Kasumi-1 (cell line): Measurements from ENCODE around the gene ALPI.
"Not testable (repeated sequence)": the region's sequence is repeated elsewhere in the genome, so short reads cannot be mapped to it uniquely, and the experiment has no call there.

ENCODE experiments used
- DNase-seq, 2 experiments: peaks; one replicate each; lab custom pipeline; 2025; lab: John Stamatoyannopoulos, UW

The ALPI gene

DNA sequence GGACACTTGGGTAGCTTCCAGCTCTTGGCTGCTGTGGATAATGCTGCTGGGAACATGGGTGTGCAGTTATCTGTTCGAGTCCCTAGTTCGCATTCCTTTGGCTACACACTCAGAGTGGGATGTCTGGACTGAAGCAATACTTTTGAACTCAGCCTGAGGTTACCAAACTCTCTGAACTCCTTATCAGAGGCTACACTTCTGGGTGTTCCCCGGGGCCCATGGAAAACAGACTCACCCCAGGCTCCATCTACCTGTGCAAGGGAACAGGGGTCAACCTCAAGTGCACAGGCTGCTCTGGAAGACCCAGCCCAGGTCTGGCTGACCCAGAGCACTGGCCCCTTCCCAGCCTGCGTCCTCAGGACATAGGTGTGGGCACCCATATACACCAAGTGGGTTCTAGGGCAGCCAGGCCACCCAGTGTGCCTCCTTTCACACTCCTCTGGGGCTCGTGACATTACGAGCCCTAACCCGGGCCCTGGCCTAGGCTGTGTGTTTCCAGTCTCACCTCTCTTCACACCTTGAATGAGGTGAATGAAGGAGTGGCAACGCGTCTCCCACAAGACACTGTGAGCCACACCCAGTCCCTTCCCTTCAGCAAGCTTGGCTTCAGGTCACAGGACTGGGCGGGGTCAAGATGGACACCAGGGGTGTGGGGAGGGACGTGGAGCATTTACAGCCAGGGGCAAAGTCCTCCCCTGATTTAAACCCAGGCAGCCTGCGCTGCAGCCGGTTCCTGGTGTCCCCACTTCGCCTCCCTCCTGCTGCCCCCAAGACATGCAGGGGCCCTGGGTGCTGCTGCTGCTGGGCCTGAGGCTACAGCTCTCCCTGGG is at the start of gene ALPI:
Gene ALPI, plus strand, starts transcription at position 728 of the 830 bp plus-strand sequence. Its CDS starts 47 bp downstream, at position 775.
- no peak for DNase-seq

DNA sequence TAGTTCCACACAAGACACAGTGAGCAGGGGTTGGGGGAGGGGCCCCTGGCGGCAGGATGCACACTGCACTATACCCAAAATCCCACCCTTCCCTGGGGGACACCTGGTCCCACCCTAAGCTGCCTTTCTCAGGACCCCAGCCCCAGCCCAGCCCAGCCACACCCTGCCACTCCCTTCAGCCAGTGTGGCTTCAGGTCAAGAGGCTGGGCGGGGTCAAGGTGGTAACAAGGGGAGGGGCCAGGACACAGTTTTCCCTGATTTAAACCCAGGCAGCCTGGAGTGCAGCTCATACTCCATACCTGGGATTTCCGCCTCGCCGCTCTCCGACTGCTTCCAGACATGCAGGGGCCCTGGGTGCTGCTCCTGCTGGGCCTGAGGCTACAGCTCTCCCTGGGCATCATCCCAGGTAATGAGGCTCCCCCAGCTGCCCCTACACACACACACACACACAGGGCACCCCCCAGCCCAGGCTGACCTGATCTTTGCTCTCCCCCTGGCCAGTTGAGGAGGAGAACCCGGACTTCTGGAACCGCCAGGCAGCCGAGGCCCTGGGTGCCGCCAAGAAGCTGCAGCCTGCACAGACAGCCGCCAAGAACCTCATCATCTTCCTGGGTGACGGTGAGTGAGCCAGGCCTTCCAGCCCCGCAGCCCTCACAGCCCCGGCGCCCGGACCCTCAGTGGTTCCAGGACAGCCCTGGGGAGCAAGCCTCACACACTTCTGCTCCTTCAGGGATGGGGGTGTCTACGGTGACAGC is 49.2 kb upstream of the ALPI start, which contains the start of gene ALPG:
Gene ALPG, plus strand, starts transcription at position 289 of the 755 bp plus-strand sequence. Its CDS starts 51 bp downstream, at position 340.
- DNase-seq, result no peak

DNA sequence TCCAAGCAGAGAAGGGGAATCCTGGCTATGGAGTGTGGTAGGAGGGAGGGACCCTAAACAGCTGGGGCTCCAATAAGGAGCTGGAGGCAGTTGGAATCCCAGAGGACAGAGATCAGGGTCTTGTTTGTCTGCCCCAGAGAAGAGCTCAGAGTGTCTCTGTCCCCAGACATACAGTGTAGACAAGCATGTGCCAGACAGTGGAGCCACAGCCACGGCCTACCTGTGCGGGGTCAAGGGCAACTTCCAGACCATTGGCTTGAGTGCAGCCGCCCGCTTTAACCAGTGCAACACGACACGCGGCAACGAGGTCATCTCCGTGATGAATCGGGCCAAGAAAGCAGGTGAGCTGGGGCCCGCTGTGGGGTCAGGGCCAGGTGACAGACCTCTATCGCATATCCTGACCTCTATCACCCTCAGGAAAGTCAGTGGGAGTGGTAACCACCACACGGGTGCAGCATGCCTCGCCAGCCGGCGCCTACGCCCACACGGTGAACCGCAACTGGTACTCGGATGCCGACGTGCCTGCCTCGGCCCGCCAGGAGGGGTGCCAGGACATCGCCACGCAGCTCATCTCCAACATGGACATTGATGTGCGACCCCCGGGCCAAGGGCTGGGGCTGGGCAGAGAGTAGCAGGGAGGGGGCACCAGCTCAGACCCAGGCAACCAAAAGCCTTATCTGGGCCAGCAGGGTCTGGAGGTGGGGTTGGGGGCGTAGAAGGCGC is 48.4 kb upstream of the ALPI start:
- not testable (repeated sequence) for DNase-seq

DNA sequence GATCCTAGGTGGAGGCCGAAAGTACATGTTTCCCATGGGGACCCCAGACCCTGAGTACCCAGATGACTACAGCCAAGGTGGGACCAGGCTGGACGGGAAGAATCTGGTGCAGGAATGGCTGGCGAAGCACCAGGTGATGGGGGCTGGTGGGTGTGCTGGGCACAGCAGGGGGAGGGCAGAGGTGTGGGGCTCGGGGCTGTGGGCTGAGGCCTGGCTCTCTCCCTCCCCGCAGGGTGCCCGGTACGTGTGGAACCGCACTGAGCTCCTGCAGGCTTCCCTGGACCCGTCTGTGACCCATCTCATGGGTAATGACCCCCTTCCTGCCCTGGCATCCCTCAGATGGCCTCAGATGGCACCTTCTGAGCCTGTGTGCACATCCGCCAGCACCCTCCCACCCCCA is 47.7 kb upstream of the ALPI start:
- DNase-seq, result not testable (repeated sequence)

DNA sequence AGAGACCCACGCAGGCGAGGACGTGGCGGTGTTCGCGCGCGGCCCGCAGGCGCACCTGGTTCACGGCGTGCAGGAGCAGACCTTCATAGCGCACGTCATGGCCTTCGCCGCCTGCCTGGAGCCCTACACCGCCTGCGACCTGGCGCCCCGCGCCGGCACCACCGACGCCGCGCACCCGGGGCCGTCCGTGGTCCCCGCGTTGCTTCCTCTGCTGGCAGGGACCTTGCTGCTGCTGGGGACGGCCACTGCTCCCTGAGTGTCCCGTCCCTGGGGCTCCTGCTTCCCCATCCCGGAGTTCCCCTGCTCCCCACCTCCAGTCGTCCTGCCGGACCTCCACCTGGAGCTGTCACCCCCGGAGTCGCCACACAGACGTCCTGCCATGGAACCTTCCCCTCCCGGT is 46.3 kb upstream of the ALPI start:
- DNase-seq, result not testable (repeated sequence)

DNA sequence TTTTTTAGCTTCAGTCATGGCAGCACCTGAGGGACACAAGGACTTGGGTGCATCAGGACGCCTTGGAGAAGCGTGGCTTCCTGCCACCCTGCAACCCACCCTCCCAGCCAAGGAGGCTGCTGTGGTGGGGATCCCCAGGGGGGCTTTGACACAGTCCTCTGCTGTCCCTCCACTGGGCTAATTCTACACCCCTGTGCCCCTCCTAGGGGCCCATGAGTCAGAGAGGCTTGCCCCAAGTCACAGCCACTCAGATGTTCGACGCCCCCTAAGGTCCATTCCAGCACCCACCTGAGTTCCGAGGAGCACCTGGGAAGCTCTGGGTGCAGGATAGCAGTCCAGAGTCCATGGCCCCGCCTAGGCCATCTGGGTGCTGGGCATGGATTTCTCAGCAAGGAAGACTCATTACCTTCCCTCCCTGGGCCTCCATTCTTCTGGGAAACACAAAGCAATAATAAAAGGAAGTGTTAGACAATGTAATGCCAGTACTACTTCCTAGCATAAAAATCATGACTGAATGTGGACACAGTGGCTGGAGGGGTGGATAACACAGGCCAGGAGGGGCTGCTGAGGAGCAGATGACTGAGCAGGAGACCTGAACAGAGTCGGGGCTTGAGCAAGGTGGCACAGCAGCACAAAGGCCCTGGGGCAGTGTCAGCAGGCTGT is 45.6 kb upstream of the ALPI start:
- no peak for DNase-seq

DNA sequence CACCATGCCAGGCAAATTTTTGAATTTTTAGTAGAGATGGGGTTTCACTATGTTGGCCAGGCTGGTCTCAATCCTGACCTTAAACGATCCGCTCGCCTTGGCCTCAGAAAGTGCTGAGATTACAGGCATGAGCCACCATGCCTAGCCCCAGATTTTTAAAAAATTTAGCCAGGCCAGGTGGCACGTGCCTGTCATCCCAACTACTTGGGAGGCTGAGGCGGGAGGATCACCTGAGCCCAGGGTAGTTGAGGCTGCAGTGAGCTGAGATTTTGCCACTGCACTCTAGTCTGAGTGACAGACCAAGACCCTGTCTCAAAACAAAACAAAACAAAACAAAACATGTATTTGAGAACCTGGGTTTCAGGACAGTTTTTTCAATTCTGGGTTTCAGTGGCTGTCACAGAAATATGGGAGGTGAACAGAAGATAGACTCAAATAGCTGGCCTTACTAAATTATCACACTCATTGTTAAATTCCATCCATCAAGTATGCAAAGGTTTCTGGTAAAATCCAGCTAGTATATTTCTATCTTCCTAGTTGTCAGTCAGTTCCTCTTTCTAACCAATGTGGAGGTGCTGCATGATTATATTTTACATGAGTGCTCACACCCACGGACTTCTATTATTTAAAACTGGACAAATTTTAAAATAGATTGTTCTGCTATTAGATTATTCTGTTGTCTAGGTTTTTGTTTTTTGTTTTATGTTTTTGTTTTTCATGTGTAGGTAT is 43.9 kb upstream of the ALPI start:
- DNase-seq, result no peak

DNA sequence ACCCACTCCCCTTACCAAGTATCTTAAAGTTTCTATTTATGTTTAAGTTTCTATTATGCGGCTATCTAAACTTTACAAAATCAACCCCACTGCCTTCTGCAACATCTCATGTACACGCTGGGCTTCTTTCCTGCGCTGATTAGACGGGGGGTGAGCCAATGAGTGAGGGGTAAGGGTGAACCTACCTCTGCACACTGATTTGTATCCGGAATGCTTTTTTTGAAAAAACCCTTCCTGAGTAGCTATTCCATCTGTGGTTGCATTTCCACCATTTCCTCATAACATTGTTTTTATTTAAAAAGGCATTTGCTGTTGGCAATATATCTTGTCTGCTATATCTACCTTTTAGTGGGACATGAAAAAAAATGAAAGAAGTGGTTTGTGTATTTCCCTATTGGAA is 43.0 kb upstream of the ALPI start:
- DNase-seq, result no peak

DNA sequence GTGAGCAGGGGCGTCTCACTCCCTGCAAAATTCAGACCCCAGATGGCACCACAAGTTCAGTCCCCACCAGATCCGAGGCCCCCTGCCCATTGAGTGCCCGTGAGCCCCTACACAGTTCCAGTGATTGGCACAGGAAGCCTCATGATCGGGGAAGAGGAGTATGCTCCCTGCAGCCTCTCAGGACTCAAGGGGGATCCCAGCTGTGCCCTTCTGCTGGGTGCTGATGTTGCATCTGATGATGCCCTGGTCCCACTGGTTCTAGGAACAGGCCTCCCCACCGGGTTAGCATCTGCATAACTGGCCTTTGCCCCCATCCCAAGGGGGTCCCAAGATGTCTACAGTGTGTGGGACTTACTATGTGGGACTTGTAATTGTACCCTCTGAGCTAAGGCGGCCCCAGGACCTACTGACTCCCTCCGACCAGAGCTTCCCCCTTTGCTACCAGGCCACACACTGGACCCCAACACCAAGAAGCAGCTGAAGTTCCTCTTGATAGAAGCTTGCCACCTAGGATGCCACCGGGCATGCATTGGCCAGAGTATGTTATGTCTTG is 40.7 kb upstream of the ALPI start:
- DNase-seq, result no peak

DNA sequence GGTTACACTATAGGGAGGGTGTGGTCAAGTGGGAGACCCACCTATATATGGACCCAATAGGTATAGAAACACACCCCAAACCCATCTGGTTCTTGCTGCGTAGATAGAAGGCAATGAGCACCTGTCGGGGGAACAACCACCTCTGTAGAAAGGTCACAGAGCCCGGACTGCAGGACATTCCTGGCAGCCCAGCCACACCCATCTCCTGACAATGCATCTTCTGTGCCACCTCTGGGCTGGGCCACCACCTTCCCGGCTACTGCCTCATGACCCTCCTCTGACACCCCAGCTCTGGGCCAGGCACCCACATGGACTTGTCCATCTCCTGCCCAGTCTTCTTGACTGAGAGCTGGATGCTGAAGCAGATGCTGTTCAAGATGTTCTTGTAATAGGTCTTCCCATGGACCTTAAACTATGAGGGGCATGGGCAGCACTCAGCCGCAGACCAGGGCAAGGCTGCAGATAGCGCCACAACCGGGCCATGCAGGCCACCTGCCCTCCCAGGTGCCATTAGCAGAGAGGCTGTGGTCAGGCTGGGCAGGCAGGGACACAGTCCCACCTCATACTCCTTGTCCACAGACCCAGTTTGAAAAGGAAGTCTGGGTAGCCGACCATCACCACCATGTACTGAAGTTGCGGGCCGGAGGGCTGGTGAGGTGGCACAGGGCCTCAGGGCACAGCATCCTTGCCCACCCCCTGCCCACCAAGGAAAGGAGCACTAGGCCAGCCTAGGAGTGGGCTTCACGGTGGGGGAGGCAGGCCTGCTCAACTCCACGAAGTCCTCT is 40.0 kb upstream of the ALPI start:
- DNase-seq, result no peak

DNA sequence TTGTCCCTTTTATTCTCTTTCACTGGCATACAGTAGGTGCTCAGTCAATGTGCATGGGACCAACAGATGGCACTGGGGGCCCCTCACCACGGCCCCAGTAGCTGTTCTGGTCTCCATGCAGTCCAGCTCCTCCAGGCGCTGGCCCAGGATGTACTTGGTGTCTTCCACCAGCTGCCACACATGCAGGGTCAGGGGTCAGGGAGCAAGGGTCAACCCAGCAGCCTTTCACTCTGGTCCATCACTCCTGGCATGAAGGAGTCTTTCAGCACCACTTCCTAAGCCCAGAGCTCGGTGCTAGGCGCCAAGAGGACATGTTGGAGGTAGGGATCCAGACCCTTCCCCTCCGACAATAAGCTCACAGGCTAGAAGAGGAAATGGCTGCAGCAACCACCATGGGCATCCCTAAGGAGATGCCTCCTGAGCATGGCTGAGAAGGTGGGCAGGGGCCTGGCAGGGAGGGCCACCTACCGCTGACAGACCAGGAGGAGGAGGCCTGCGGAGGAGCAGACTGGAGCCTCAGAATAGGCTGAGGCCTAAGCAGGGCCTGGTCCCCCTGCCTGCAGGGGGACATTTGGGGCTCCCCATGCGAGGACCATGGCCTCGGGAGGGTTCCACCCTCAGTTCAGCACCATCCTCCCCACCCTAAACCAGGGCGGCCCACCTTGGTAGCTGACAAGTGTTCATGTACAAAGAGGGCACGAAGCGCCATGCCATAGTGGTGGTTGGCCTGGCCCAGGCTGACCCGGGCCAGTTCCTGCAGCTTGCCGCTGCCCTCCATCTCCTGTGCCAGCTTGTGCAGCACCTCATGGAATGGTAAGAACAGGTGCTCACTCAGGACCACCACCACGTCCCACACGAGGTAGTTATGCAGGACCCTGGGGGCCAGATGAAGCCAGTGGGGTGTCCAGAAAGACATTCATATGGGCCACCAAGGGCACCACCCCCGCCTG is 39.2 kb upstream of the ALPI start:
- no peak for DNase-seq

DNA sequence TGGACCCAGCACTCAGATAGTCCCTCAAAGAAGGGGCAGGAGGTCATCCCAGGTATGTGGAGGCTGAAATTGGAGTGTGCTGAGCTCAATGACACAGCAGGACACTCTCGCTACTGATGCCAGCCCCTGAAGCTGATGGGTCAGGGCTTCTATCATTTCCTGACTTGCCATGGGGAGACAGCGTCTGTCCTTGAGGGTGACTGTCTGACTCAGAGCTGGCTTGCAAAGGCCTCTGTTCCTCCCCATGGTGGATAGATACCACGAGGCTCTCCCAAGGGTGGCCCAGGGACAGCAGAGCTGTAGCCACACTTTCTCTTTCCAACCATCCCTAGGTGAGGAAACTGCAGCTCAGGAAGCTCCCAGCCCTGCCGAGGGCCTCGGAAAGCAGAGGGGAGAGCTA is 38.5 kb upstream of the ALPI start:
- DNase-seq, result no peak

DNA sequence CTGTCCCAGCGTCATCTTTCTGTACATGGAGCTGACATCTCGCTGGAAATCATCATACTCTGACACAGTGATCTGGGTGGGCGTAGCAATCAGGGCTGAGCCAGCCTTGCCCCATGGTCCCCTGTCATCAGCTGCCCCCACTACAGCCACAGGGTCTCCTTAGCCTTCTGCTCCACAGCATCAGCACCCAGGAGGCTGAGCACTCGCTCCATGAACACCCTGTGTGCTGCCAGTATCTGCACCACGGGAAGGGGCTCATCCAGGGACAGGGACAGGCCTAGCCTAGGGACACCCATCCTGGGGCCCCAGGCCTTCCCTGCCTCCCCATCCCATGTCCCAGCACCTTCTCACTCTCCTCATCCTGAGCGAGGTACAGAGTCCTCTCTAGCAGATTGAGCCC is 37.9 kb upstream of the ALPI start:
- DNase-seq, result no peak

DNA sequence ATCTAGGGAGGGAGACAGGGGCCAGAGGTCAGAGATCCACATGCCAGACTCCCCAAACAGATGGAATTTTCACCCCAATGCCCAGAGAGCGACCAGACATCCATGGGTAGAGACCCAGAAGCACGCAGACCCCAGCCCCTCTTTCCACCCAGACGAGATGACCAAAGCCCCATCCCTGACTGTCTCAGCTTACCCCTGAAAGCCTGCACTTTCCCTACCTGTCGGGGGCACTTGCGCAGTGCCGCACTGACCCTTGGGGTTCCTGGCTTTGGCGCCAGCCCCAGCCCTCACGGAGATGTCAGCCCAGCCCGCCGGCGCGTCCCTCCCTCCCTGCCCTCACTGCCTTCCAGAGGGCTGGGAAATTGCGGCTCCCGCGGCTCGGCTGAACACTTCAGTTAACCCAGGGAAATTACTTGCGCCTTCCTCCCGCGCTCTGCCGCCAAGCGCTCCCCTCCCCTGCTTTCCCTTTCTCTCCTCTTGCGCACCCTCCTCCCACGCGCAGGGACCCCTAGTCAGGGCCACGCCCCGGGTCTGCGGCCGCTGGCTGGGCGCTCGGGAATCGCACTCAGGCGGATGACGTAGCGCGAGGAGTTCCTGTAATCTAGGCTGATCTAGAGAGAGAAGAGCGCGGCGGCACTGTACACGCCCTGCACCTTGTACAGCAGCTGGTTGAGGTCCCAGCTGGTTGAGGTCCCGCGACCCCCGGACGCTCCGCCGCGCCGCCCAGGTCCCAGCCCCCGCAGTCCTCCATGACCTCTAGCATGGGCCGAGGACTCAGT is 37.3 kb upstream of the ALPI start:
- peak; percentile 0 to 2 for DNase-seq

DNA sequence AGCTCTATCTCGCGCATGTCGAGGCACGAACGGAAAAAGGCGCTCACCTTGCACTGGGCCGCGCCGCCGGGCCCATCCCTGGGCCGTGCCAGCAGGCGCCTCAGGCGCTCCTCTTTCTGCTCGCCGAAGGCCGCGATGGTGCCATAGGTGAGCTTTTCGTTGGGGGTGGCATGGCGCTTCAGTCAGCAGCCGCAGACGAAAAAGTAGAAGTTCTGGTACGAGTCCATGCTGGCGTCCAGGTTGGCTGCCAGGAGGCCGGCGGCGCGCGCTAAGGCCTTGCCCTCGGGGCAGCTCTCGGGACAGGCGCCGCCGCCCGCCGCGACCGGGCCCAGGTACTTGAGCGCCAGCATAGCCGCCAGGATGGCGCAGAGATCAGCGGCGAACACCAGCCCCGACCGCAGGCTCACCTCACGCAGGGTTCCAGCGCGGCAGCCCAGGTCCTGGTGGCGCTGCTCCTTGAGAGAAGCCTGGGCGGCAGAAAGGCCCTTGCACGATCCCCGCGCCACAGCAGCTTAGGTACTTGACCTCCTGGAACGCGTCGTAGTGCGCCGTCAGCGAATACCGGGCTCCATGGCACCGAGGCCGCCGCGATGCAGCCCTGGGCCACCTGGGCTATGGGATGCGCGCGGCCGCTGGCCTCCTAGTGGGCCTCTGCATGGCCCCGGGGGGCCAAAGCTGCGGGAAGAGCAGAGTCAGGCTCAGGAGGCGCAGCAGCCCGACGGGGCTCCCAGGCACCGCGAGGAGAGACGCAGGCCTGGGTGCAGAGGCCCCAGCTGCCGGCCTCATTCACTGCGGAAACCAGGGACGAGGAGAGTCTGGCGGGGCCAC is 36.5 kb upstream of the ALPI start:
- no peak for DNase-seq

DNA sequence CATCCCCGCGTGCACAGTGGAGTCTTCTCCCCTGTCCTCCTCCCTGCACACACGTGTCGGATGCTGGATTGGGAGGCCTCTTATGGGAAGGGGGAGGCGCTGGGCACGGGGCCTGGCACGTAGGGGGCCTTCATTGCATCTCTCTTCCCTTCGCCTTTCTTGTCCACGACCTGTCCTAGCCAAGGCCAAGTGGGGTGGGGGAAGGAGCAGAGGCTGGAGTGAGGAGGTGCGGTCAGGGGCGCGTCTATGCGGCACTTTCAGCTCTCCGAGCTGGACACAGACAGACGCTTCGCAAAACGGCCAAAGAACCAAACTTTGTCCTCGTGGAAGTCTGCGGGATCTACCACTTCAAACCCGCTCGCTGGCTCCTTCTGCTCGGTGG is 35.9 kb upstream of the ALPI start:
- DNase-seq, result no peak

DNA sequence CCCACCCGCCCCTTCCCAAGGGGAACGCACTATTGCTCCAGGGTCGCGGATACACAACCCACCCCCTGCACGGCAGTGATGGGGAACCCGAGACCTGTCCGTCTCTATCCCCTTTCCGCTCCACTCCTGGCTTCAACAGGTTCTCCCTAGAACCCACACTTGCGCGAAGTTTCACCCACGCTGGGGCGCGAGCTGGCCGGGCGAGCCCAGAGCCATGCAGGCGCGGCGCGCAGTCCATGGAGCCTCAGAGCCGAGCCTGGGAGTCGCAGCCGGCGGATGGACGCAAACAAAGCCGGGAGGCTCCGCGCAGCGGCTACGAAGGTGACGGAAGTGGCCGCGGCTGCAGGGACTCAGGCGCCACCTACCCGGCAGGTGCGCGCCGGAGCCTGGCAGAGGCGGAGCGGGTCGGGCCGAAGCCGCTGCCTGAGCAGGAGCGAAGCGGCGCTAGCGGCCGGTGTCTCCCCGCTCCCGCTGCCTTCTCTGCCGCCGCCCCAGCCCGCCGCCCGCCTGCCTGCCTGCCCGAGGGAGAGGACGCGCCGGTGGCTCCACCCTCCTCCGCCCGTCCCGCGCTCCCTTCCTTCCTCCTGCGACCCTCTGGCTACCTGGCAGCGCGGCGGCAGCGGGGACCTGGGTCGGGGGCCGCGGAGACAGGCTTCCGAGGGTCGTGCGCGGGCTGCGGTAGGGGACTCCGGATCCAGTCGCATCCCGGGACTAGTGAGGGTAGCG is 35.3 kb upstream of the ALPI start:
- no peak for DNase-seq
